HG03520 (cell line): Measurements from ENCODE around the gene ADAM15.

Experiments used
- ATAC-seq: cut with Tn5 transposase; IDR thresholded peaks from one replicate; pipeline ENCODE4 v1.9.1; 2021; ENCODE audit warnings: mild to moderate bottlenecking, moderate library complexity; ENCODE audit not compliant: unreplicated experiment

Gene ADAM15, protein sequence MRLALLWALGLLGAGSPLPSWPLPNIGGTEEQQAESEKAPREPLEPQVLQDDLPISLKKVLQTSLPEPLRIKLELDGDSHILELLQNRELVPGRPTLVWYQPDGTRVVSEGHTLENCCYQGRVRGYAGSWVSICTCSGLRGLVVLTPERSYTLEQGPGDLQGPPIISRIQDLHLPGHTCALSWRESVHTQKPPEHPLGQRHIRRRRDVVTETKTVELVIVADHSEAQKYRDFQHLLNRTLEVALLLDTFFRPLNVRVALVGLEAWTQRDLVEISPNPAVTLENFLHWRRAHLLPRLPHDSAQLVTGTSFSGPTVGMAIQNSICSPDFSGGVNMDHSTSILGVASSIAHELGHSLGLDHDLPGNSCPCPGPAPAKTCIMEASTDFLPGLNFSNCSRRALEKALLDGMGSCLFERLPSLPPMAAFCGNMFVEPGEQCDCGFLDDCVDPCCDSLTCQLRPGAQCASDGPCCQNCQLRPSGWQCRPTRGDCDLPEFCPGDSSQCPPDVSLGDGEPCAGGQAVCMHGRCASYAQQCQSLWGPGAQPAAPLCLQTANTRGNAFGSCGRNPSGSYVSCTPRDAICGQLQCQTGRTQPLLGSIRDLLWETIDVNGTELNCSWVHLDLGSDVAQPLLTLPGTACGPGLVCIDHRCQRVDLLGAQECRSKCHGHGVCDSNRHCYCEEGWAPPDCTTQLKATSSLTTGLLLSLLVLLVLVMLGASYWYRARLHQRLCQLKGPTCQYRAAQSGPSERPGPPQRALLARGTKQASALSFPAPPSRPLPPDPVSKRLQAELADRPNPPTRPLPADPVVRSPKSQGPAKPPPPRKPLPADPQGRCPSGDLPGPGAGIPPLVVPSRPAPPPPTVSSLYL

DNA sequence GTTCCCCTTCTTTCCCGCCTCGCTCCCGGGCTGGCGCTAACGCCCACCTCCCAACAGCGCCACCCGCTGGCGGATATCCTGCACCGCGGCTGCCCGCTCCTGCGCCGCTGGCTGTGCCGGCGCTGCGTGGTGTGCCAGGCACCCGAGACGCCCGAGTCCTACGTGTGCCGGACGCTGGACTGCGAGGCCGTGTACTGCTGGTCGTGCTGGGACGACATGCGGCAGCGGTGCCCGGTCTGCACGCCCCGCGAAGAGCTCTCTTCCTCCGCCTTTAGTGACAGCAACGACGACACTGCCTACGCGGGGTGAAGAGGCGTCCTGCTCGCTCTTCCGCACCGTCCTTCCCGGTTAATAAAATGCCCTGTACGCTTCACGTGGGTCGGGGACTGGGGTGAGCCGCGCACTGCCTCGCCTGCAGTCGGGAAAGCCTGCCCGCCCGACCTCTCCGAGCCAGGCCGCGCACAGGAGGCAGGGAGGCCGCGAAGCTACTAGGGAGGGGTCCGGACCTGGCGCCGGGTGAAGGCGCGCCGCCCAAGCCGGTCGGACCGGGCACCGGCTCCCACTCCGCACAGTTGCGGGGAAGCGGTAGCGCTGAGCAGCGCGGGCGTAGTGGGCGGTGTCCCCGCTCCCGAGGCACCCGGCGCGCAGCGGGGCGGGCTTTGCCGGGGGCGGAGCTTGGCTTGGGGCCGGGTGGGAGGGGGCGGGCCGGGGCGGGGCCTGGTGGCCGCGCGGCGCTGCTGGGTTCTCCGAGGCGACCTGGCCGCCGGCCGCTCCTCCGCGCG is at the start of gene ADAM15:
TSS of gene ADAM15 (plus strand) at position 757 of the 782 bp plus-strand sequence. CDS start 71 bp downstream, outside the sequence.
- ATAC-seq: peak; percentile 52

DNA sequence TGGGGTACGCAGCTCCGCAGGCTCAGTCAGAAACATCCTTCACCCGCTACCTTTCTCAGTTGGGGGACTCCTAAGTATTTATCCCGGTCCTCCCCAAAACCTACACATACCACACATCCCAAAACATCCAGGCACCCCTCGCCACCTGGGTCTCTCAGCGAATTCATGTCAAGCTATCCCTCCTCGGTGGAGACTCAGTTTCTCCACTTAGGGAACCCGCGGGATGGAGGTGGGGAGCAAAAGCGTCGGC is 49.8 kb upstream of the ADAM15 start:
- ATAC-seq: peak; percentile 7

DNA sequence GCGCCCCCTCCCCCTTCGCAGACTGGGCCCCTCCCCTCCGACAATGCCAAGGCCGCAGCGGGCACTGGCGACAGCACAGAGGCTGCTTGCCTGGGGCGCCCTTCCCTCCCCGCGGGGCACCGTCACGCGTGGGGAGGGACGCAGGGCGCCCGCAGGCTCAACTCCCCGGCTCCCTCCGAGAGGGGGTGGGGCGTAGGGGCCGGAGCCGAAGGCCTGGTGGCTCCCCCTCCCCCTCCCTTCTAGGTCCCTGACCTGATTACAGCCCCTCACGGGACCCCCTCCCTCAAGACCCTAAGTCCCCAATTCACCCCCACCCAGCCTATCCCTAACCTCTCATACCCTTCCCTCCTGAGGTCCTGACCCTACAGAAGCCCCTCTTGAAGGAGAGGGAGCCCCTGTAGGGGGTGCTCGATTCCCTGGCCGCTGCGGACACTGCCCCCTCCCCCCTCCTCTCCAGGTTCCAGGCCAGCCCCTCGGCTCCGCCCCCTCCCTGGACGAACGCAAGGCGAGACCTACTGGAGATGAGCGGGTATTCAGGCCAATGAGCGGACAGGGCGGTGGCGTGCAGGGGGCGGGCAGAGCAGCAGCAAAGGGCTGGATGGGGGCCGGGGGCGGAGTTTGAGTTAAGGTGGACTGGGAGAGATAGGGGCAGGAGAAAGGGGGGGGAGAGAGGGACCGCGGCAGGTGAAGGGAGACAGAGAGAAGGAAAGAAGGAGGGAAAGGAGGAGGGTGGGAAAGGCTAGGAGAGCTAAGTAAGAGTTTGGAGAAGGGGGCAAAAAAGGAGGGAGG is 49.2 kb upstream of the ADAM15 start:
- ATAC-seq: peak; percentile 60

DNA sequence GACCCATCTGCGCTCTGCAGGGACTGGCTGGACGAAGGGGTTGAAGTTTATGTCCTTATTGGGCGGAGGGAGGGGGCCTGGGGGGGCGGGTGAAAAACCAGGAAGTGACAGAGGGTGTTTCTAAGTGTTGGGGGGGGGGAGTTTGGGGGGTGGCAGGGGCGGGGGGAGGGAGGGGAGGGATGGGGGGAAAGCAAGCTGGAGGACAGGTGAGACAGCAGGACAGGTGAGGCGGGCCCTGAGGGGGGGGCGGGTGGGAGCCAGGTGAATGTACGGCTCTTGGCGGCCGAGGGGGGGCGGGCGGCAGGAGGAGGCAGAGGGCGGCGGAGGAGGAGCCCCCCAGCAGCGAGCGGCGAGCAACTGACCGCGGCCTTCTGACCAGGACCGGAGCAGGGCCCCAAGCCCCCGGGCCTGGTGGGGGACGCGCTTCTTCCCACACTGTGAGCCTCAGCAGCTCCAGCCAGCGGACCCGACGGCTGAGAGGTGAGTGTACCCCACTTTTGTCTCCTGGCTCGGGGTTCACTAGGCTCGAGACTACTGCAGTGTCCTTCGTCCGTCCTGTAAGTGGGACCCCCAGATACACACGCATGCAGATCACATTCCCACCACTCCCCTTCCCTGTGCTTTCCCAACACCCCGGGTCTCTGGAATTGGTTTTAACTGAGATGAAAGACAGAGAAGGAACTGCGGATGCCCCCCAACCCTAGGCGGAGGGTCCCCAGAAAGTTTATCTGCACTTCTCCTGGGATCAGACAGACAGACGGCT is 48.5 kb upstream of the ADAM15 start, which contains the start of gene ZBTB7B:
TSS of gene ZBTB7B (plus strand) at position 339 of the 763 bp plus-strand sequence. CDS start 11,859 bp downstream, outside the sequence.
- ATAC-seq: no peak

DNA sequence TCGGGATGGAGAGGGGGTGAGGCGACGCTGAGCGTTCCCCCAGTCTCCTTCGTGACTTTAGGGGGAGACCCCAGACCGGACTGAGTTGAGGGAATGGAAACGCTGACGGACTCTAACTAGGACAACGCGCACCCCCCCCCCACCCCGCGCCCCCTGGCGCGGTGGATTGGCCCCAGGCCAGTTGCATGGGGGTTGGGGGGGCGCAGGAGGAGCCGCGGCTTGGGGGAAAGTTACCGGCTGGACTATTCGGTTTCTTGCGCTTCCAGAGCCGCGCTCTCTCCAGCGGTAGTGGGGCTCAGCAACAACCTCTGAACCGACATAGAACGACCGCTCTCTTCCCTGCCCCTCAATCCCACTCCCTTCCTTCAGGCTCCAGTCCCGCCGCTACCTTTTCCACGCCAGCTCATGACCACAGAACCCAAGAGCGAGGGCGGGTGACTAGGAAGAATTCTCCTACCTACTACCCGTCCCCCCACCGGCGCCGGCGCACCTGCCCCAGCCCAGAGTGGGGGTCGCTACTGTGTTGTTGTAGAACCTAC is 47.8 kb upstream of the ADAM15 start:
- ATAC-seq: no peak

DNA sequence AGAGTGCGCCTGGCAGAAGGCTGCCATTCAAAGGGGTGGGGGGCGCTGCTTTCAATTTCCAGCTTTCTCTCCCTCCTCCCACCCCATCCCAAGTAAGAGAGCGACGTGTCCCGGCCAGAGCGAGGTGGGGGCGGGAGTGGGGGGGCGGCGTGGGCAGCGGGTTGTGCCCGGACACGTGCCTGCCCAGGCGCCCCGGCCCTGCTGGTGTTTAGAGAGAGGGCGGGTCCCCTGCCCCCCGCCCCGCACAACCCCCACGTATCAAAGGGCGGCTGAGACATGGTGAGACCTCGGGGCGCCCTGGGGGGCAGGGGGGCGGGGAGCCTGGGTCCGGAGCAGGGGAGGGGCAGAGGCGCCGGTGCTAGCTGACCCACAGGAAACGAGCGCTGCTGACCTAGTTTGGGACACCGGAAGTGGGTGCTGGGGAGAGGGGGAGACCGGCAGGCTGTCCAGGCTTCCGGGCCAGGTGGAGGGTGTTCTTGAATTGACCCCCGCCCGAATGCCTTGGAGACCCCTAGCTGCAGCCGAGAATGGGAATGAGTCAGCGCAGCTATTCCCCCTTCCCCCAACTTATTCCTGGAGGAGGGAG is 47.3 kb upstream of the ADAM15 start:
- ATAC-seq: no peak

DNA sequence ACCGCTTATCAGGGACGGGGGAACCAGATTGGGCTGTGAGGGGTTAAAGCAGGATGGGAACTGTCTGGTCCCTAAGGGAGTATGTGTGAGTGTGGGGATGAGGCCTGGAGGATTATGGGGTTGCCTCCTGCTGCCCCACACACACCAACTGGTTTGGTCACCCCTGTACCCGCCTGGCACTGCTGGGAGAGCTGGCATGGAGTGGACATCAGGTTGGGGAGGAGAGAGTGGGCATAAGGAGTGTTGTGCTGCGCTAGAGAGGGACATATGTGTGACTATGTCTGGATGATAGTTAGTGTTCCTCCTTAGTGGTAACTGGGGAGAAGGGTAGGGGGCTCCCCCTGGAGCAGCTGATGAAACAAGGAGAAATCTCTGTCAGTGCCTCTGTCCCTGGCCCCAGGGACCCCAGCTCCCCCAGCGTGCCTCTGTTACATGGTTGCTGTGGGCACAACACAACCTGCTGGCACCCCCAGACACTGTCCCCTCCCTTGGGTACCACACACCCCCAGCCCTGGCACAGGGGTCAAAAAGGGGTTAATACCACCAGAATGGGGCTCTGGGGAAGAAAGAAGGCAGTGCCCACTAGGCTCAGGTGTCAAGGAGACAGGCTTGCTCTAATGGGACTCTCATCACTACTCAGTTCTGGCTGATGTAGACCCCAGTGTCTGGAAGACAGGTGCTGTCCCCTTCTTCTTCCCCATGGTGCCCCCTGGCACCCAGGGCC is 46.6 kb upstream of the ADAM15 start:
- no peak for ATAC-seq

DNA sequence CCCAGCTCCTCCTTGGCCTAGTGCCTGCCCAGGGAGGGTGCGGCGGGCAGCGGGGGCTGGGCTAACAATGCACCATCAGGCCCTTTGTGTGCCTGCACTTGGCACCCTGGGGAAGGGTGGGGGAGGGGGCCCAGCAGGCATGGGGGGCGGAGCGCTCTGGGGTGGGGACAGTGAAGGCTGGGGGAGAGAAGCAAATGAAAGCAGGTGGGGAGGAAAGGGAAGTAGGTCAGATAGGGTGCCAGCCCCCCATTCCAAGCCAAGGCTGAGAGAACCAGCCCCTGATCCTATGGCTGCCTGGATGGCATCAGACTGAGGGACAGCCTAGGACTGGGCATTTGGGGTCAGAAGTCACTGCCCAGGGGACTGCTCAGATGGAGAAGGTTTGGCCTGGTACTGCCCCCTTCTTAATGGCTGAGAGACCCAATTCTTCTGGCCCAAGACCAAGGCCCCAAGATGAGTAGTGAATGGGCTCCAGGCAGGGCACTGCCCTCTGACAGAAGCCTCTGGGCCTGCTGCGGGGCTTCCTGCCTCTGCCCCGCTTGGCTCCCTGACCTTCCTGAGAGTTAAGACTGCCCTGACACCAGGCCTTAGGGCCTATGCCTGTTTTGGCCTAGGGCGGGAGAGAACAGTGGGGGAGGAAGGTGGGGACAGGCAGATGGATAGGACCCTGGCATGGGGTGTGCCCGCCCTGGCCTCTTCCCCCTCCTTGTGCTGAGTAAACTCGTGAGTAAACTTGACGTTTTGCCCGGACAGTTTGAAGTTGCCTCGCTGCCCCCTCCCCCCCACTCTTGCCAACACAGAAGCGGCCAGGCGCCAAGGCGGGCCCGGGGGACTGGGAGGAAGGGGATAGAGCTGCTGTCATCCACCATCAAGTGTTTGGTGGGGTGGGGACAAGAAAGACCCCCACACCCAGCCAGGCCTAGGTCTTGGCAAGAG is 45.8 kb upstream of the ADAM15 start:
- no peak for ATAC-seq

DNA sequence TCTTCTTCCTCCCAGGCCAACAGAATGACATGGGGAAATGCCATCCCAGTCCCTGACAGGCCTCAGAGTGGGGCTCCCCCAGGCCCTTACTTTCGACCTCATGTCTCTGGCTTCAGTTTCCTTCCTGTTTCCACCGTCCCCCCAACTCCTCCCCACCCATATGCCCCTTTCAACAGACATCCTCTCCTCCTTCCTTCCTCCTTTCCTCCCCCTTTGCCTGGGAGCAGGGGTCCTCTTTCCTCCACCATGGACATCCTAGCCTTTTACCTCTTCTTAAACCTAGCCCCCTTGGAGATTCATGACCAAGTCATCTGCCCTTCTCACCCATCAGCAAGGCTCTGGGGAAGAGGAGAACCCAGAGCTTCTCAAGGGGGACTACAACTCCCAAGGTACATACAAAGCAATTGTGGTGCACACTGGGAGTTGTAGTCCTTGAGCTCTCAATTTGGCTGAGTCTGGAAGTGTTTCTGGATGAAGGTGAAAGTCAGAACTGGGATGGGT is 44.5 kb upstream of the ADAM15 start:
- ATAC-seq: no peak

DNA sequence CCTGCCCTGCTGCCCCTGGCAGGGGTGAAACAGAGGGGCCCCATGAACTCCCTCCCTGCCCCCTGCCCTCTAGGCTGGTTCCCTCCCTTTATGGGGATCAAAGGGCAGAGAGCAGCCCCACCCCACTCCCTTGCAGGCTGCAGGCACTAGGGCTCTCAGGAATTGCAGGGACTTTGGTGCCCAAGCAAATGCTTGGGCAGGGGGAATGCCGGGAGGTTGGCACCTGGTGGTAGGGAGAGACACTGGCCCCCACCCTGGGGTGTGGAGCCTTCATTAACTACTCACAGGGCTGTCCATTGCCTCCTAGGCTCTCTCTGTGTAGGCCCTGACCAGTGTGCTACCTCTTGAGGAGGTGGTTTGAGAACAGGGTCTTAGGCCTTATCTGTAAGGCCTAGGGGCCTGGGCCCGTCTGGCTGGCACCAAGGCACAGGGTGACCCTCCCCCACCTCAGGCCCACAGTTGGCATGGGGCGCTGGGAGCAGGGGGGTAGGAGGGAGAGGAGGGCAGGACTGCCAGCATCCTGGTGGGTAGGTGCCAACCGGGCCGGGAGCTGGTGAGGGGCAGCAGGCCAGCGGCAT is 43.8 kb upstream of the ADAM15 start:
- no peak for ATAC-seq

DNA sequence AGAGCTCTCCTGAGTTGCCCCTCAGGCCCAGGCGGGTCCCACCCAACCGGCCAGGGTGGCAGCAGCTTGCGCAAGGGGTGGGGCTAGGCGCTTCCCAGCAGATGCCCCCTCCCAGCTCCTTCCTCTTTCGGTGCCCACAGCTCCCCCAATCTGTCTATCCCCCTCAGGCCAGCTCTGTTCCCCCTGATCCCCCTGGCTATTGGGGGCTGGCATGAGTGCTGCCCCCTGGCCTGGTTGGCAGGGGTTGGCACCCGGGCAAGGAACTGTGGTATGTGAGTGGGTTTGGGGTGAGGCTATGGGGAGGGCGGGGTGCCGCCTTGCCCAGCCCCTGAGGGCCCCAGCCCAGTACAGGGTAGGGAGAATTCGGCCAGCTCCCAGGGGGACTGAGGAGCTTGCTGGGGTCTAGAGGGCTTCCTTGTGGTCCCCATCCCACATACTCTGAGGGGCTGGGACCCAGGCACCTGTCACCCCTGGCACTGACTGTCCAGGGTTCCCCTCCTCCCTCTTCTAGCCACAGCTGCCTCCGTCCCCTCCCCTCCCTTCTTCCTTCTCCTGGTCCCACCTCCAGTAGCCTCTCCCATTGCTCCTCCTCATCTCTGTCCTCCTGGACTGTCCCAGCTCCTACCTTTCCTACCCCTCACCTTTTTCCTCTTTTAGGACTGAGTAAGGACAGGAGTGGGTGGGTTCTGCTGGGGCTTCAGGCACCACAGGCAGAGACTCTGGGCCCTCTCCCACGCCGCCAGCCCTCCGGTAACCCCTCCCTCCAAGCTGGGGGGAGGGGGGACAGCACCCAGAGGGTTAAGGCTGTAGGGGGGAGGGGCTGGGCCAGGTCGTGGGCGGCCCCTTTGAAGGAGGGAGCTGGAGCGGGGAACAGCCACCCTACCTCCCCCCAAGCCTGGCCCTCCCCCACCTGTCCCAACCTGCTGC is 42.8 kb upstream of the ADAM15 start:
- no peak for ATAC-seq

DNA sequence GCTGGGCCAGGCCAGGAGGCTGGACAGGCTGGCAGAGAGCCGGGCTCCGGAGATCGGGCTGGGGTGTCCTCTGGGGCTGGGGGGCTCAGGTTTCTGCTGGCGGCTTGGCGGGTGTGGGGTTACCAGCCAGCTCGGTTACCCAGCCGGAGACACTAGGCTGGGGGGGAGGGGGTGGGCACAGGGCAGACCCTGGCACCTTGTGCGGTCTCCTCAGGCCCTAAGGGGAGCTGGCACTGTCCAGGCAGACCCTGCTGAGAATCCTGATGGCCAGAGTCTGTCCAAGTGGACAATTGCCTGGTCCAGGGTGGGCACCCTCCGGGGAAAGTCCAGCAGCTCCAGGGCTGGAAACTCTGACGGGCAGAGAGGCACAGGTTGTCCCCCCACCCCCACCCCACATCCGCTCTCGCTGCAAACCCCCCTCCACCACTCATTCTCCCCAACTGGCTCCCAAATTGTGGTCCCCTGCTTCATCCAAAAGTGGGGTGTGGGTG is 41.9 kb upstream of the ADAM15 start:
- ATAC-seq: no peak

DNA sequence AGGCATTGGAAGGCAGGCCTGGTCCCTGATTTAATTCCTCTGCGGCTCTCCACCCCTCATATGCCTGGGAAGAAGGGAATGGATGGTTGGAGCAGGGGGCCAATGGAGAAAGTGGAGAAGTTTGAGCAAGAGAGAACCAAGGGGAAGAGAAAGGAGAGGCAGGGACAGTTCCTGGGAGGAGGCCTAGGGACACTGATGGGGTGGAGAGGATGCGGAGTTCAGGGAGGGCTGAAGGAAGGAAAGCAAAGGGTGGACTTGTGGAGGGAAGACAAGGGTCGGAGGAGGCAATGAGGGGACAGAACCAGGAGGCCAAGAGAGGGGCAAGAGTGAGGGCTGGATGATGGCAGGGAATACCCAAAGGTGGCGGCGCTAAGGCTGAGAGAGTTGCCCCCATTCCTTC is 41.4 kb upstream of the ADAM15 start:
- ATAC-seq: no peak

DNA sequence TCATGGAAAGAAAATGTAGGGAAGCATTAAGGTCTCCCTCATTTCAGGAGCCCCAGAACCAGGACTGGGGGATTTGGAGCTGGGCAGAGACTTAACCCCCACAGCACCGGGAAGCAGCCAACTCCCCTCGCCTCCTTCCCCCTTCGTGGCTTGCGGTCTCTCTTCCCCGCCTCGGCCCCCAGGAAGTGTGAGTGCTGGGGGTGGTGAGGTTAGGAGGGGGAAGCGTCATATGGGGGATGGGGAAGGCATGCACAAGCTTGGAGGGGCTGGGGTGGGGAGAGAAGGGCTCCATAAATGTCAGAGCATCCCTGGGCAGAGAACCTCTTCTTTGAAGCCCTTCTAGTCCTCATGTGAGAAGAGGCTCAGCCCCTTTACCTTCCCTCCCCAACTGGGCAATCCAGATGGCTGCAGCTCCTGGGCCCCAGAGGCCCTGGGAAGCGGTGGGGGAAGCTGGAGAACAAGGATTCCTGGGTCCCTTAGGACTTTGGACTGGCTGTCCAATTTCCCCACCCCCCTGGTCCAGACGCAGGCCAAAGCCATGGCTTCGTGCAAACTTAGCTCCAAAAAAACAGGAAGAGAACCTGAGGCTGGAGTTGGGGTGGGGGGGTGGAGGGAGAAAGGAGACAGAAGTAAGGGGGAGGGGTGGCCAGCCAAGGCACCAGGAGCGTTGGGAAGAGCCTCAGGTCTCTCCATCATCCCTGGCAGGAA is 40.8 kb upstream of the ADAM15 start:
- ATAC-seq: no peak

DNA sequence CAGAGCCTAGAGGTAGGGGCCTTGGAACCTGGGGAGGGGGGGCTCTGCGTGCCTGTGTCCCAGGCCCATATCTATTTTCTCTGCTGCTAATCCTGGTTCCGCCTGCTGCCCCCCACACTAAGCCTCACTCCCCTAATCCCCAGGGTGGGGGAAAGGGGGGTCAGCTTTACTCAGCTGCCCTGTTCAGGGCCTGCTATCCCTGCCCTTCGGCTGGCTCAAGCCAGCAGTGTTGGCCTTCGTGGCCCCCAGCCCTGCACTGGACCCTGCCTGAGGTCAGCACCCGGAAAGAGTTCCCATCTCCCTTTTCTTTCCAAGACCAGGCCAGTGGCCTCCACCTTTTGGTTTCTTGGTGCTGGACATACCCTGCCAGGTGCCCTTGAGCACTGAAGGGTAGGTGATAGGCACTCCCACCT is 40.1 kb upstream of the ADAM15 start:
- ATAC-seq: no peak
